ENCODE data around the gene TARBP1.
"Not testable (repeated sequence)": the region's sequence is repeated elsewhere in the genome, so short reads cannot be mapped to it uniquely, and the experiment has no call there.

The TARBP1 gene

GRCh38 chr1:234504251-234504650, 25.3 kb upstream of the TARBP1 start:
- not testable (repeated sequence) for DNase-seq

DNA sequence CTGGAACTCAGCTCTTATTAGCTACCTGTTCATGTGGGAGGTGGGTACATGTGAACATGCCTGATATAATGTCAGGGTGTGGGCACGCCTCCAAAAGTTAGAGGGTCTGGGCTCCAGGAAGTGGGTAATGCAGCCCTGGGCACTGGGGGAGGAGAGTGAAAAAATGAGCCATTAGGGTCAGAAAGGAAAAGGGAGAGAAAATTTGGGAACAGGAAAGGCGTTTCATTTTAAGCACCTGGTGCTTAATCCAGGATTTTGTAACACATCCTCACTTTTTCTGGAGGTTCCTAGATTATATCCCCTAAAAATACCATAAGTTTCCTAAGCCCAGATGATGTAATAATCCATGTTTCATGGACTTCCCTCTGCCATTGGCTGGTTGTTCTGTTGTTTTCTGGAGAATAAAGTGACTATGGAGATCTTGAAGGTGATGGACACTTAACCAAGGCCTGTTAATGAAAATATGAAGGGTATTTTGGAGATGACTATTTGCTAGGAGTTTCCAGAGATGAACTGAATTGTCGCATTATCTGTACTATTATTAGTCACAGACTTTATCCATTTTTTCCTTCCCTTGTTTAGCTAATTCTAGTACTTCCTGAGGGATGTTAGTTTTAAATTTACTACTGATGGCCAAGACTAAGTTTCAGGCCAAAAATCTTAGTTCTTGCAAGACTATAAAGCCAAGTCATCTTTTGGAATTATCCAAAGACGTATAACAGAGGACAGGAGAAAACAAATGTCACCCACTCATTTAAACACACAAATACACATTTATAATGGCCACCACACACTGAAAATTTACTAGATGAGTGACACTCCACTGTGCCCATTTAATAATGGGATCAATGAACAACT, 24.4 kb upstream of the TARBP1 start:
- DNase-seq = no peak

GRCh38 chr1:234502785-234503184, 23.8 kb upstream of the TARBP1 start:
- DNase-seq = no peak

DNA sequence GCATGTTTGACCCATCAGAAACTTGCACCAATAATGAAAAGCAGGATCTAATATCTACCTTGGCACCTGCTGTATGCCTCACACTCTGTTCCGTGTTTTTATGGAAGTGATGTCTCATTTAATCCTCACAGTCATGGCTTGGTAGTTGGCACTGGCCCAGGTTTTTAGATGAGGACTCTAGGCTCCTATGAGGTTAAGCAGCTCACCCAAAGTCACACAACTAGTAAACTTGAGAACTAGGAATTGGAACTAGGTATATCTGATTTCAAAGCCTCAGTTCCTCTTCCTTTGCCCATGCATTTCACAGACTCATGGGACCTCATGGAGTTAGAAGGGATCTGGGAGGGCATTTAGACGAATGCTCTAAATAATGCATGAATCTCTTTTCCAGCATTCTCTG, 21.3 kb upstream of the TARBP1 start:
- DNase-seq = peak in 1 of 5 donors; percentile 49

DNA sequence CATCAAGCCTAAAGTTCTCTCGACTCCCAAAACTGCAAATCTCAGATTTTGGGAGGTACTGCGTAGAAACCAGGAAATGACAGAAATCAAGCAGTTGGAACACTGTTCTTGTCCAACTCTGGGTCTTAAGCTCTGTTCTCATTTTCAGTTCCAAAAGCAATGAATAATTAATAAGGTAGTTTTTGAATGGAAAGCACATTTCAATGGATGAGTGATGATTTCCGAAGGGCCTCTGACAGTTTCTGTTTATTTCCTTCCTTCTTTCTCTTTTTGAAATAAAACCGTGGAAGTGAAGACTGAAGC, 20.9 kb upstream of the TARBP1 start:
- DNase-seq = no peak

DNA sequence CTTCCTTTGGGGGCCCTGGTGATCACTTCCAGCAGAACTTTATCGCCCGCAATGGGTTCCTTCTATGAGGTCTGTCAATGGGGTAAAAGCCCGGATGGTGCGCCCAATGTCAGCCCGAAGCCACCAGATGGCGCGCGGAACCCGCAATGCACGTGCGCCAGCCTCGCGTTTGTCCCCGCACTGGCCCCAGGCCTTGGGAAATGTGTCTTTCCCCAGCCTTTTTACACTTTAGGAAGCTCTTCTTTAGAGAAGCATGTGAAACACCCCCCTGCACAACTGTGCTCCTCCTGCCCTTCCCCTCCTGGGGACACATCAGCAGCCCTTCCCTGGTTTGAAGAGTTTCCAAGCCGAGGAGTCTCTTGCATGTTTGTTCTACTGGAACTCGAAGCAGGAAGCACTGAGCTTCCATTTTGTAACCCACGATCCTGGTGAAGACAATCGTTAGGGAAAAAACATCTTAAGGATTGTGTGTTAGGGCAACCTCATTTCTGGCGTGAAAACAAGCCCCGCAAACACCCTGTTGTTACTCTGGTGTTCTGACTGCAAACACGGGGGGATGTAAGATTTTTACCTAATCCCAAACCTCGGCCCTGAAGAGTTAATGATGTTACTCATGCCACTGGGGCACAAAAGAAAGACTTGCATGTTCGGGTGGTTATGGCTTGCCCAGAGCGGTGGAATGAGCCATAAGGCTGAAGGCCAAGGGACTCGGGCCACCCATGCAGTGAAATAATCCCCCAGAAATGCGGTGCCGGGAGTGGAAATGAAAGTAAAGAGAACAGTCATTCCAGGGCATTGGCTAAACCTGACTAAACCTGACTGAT, 20.4 kb upstream of the TARBP1 start:
- peak; percentile 48 to 85 (median 66) for DNase-seq

DNA sequence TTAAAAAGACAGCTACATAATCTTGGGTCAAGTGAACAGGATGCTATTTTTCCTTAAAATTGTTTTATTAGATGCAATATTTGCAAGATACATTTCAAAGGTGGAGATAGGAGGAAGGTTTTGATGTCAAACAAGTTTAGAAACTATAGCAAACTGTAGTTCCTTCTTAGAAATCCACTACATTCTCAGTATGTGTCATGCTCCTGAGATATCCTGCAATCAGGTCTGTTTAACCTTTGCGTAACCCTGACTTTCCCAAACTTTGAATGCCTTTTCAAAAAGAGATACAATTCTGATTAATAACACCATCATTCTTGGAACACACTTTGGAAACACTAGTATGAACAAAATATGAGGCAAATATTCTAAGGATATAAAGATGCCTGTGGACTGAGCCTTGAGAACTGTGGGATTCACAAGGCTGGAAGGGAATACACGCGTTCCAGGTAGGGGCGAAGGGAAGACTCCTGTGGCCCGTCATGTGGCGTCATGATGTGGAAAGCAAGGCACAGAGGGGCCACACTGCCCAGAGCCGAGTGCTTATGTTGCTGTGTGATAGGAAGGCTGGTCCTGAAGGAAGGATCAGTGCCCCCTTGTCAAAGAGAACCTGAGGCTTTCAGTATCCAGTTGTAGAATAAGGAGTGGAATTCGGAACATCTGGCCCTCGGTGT, 19.6 kb upstream of the TARBP1 start:
- DNase-seq = peak in 1 of 5 donors; percentile 24

- no peak for DNase-seq
Measured at GRCh38 chr1:234497589-234497988, 18.6 kb upstream of the TARBP1 start.

DNA sequence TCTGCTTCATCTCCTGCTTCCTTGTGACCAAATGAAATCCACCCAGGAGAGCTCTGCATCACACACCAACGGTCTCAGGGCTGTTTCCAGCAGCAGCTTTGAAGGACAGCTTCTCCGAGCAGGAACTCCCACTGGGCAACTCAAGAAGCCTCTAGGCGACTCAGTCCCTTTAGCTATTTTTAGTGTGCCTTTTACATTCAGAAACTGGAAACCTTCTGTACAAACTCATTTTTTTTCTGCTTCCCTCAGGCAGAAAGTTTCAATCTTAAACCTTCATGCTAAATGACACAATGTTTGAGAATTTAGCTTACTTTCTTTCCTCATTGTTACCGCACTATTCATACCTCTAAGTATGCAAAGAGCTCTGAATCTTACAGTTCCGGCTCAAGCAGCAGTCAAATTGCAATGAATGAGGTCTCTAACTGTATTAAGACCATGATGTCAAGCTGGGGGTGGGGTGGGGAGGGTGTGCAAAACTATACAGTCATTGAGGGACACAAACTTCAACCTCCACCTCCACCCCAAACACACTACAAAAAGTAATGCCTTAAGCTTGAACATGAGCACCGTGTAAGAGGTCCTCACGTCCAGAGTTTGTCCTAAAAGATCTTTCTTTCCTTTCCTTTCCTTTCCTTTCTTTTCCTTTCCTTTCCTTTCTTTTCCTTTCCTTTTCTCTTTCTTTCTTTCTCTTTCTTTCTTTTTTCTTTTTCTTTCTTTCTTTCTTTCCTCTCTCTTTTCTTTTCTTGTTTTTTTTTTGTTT, 16.4 kb upstream of the TARBP1 start:
- peak in 1 of 5 donors; percentile 79 for DNase-seq

GRCh38 chr1:234494049-234494448, 15.1 kb upstream of the TARBP1 start:
- no peak for DNase-seq

DNA sequence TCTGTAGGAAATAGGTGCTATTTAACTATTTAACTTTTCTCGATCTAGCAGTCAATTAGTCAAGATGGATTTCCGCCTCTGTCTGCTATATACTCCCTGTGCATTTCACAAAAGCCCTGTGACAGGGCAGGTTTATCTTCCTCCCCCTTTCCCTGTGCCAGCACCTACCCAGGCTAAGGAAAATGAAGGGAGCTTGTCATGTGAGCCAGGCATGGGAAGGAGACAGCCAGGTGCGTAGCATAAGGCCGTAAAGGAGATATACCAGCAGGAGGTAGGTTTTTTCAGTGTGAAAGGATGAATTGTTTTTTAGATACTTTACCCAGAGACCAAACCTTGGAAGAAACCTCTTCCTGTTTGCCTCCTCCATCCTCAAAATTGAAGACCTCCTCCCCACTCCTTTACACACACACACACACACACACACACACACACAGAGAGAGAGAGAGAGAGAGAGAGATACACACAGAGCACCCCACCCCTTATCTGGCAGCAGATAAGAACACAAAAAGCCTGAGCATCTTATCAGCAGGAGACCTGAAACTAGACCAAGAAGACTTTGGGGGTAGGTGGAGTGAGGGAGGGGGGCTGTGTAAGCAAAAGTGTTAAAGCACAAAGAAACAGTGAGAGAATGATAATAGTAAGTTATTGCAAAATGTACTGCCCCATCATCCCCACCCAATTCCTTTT, 12.0 kb upstream of the TARBP1 start:
- no peak for DNase-seq

GRCh38 chr1:234489698-234490077, 10.7 kb upstream of the TARBP1 start:
- no peak for DNase-seq

DNA sequence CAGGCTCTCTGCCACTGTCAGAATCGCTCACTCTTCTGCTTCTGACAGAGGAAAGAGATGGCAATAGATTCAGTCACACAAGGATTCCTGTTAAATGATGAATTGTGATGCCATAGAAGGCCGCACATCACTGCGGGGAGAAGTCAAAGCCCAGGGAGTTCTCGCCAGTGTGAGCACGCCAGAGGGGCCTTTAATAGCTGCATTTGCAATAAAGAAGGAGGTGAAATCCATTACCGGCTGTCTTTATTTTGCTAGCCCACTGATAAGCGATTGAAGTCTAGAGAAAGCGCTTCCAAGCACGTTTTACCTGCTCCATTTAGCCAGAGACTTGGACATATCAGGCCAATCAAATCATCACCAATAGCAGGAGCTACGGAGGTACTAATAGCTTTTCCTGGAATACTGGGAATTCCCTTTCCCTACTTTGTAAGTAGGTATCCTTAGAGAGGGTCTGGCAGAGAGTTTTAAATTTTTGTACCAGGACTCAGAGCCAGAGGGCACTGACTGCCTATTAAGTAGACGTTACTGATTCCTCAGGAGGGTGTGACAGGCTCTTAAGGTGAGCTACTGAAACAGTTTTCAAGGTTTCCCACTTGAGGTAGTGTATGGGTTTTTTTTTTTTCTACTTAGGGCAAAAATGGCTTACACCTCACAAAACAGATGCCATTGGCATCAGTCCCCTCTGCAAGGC, 10.2 kb upstream of the TARBP1 start:
- no peak for DNase-seq

- DNase-seq = peak in 1 of 5 donors; percentile 78
Measured at GRCh38 chr1:234488054-234489006, 9.4 kb upstream of the TARBP1 start.

DNA sequence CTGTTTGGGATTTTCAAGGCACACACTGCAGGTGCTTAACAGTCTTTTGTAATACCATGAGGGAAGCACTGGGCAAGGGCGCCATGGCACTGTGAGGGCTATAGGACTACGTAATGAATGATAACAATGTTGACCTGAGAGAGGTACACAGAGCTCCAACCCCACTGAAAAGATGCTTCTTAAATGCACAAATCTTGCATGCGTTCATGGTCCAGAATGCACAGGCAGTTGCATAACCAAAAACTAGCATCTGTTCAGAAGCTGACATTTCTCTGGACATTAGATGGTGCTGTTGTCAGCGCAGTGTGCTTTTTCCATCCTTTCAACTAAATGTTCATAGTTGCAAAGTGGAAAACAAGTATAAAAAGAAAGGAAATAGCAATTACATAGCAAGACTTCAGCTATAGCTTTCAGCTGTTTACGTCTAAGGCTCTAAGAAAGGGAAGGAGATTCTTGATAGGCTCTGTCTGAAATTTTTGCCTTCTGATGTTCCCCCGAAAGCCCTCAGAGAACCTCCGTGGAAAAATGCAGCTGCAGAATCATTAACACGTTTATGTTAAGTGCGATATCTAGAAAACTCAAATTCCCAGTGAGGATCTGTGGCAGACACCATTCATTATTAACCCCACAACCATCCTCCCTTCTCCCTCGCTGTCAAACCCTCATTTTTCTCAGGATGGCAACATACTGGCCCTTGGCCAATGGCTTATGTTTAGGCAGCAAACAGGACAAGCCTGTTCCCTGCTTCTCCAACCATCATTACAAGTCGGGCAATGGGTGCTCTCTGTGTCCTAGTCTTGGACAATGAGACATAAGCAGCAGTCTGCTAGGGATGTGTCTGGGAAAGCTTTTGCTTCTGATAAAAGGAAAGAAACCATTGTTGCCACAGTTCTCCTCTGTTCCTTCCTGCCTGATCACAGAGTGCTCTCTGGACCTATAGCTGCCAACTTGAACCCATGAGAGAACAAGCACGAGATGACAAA, 8.2 kb upstream of the TARBP1 start:
- DNase-seq = peak in 1 of 5 donors; percentile 70

DNA sequence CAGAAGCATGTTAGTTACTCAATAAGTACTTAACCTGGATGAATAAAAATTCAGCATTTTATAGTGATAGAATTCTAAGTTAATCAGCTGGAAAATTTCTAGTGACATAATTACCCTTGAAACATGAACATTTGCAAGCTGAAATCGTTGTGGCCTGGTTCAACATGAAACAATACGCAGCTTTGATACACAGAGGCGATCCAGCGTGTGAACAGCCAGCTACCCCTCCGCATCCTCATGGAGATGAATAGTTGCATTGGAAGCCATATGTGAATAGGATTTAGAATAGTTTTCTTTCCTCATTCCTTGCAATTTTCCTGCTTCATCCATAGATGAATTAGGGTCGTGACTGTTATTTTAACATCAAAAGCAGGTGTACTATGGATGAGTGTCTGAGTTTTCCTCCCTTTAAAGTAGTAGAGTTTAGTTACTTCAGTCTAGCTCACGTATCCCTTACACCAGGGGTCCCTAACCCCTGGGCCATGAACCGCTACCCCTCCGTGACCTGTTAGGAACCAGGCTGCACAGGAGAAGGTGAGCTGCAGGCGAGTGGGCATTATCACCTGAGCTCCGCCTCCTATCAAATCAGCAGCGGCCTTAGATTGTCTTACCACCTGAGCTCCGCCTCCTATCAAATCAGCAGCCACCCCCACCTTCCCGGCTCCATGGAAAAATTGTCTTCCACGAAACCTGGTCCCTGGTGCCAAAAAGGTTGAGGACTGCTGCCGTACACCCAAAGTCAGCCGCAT, 6.2 kb upstream of the TARBP1 start:
- DNase-seq = no peak

DNA sequence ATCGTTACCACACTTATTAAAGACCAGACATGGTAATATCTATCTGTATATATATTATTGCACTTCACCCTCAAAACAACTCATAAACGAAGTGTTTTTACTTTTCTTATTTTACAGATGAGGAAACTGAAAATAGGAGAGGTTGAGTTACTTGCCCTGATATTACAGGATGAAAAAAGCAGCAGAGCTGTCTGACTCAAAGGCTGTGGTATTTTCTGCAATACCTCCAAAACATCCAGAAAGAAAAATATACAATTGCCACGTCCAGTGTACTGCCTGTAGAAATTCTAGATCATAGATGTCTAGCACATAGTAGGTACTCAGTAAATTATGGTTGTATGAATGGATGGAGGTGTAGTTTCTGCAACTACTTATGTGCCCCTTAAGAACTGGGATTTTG, 5.2 kb upstream of the TARBP1 start:
- DNase-seq = no peak

DNA sequence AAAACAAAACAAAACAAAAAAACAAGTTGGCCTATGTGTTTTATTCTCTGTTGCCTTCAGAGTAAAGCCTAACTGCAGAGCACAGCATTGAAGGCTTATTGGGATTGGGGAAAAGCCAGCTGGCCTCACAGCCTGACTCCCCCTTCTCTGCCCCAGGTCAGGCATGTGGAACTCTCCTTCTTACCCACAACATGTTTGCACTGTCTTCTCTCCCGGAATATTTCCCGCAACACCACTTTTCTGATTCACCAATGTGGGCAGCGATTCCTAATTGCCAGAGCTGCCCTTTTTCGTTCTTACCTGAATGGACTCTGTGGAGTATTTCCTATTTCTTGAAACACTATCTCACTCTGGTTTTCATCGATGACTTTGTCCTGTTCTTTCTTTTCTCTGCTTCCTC, 2.8 kb upstream of the TARBP1 start:
- no peak for DNase-seq
